ENCODE results near the gene MUC20. TPM values are rescaled to one million over a fixed set of nuclear protein-coding genes. Genes with fewer than 3 reads are reported as not detected.
A peak's percentile ranks its signal among the peaks of the same experiment; 100 is the strongest.
"Not testable (repeated sequence)": the region's sequence is repeated elsewhere in the genome, so short reads cannot be mapped to it uniquely, and the experiment has no call there.

MUC20 gene
- total and polyA plus RNA-seq, 8 donors = 5.2 to 35.9 (median 10.8) TPM

DNA sequence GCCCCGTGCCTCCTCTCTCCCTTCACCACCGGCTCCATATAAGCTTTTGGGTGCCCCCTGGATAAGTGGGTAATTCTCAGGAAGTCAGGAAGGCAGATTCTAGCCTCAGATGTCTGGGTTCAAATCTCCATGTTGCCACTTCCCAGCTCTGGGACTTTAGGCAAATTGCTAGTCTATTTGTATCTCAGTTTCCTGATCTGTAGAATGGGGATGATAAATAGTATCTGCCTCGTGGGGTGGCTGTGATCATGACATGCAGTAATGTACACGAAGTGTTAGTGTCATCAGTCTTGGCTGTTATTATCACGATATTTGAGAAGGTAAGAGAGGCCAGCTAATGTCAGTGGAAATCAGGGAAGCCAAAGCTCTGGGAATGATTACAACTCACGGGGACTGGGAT, 47.6 kb downstream of the MUC20 start:
- 53 to 61% methylated on average over 6 of the region's 6 CpGs for WGBS, 2 donors
- intact Hi-C loops (cut with DNase I) = no loop called here
- Histone ChIP-seq H3K27me3 (no peaks in the 10 kb centered on the region), H3K27ac (no peak overlapping the region), H3K9me3 (no peaks in the 10 kb centered on the region), H3K4me3 (no peak overlapping the region), H3K36me3 (no peaks in the 10 kb centered on the region), H3K4me1 (no peaks in the 10 kb centered on the region)
- no peak for DNase-seq
- ATAC-seq = no peak
- TF ChIP-seq, protein P1, sequence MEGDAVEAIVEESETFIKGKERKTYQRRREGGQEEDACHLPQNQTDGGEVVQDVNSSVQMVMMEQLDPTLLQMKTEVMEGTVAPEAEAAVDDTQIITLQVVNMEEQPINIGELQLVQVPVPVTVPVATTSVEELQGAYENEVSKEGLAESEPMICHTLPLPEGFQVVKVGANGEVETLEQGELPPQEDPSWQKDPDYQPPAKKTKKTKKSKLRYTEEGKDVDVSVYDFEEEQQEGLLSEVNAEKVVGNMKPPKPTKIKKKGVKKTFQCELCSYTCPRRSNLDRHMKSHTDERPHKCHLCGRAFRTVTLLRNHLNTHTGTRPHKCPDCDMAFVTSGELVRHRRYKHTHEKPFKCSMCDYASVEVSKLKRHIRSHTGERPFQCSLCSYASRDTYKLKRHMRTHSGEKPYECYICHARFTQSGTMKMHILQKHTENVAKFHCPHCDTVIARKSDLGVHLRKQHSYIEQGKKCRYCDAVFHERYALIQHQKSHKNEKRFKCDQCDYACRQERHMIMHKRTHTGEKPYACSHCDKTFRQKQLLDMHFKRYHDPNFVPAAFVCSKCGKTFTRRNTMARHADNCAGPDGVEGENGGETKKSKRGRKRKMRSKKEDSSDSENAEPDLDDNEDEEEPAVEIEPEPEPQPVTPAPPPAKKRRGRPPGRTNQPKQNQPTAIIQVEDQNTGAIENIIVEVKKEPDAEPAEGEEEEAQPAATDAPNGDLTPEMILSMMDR (IDR thresholded peaks at IDR 0.05) = no peak
- FAIRE-seq = no peak

DNA sequence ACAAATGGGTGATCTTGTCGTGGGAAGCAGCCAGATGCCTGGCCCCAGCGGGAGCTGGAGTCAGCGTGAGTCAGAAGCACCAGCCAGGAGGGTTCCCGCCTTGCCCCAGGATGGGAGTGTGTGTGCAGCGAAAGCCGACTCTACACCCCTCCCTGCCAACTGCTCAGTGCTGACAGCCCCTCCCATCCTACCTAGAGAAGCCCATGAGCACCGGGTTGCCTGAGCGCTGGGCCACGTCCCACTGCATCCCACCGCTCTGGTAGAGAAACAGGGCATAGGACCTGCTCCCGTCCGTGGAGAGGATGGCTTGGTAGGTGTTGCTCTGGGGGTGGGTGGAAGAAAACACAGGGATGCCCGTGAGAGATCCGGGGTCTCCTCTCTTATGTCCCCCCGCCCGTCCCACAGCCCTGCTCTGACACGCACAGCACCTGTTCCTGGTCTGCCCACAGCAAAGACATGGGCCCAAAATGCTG, 48.1 kb downstream of the MUC20 start:
- ATAC-seq = no peak

DNA sequence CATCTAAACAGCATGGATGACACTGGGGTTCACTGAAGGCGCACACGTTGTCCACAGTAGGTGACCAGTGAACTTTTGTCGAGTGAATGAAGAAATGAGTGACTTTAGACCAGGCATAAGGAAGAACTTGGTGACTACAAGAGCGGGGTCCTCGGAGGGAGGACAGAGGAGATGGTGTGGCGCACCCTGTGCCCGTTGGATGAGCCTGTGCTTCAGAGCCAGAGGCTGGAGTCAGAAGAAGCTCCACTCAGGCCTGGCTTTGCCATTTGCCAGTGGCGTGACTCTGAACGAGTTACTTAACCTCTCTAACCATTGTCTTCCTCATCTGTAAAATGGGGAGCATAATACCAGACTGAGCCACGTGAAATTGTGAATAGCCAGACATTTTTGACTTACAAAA, 48.8 kb downstream of the MUC20 start:
- Histone ChIP-seq H3K4me3 (no peak overlapping the region), H3K4me1 (no peaks in the 10 kb centered on the region), H3K9me3 (no peaks in the 10 kb centered on the region), H3K27ac (no peak overlapping the region), H3K27me3 (no peaks in the 10 kb centered on the region), H3K36me3 (no peaks in the 10 kb centered on the region)
- FAIRE-seq (no peak), DNase-seq (no peak), ATAC-seq (no peak)
- TF ChIP-seq, protein P1 (IDR thresholded peaks at IDR 0.05) = no peak
- 84 to 90% methylated on average over 10 of the region's 10 CpGs for WGBS, 2 donors
- intact Hi-C loops (cut with DNase I) = no loop called here

More for the DNA sequence above, 48.1 kb downstream of the MUC20 start:
- DNase-seq = peak in 1 of 6 donors; percentile 25
- no peaks in the 10 kb centered on the region for H3K9me3 ChIP-seq
- no peaks in the 10 kb centered on the region for H3K4me1 ChIP-seq
- WGBS, 2 donors = 47 to 49% methylated on average over 17 of the region's 17 CpGs
- FAIRE-seq = no peak
- intact Hi-C loops (cut with DNase I) = no loop called here
- TF ChIP-seq, protein P1 (IDR thresholded peaks at IDR 0.05) = no peak
- H3K4me3 ChIP-seq = no peak overlapping the region
- no peaks in the 10 kb centered on the region for H3K27me3 ChIP-seq
- H3K36me3 ChIP-seq = no peaks in the 10 kb centered on the region
- H3K27ac ChIP-seq = no peak overlapping the region

DNA sequence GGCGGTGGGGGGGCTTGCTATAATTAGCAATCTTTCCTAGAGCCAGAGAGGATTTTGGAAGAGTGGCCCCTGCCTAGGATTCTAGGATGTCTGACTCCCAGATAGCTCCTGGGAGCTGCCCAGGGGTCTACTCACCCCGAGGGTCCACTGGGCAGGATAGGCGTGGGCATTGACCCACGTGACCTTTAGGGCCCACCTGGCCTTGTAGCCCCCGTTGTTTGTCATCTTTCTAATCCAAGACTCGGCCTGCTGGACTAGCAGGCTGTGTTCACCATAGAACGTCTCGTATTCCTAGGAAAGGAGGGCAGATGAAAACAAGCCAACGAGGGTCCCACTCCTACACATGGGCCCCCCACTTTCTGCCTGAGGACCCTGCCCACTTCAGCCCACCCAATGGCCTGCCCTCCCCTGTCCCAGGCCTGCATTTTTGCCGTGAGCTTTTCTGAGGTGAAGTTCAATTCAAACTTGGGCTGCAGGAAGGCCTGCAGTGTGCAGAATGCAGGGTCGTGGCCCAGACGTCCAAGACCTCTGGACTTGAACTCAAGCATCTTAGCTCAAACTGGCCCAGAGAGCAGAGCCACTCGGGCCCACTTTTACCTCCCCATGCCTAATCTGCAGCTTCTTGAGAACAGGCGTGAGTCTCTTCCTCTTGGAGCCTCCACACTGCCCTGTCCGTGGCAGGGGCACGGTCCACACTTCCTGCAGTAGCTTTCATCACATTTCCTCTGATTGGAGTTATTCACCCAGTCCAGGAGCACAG, 49.5 kb downstream of the MUC20 start:
- ATAC-seq (no peak), DNase-seq (no peak), FAIRE-seq (no peak)
- WGBS, 2 donors = 70 to 76% methylated on average over 16 of the region's 16 CpGs
- H3K27me3 ChIP-seq = no peaks in the 10 kb centered on the region
- H3K36me3 ChIP-seq = no peaks in the 10 kb centered on the region
- no peak overlapping the region for H3K4me3 ChIP-seq
- H3K27ac ChIP-seq = no peak overlapping the region
- no peaks in the 10 kb centered on the region for H3K4me1 ChIP-seq
- TF ChIP-seq, protein P1 (IDR thresholded peaks at IDR 0.05) = no peak
- no peaks in the 10 kb centered on the region for H3K9me3 ChIP-seq
- intact Hi-C loops (cut with DNase I) = no loop called here

DNA sequence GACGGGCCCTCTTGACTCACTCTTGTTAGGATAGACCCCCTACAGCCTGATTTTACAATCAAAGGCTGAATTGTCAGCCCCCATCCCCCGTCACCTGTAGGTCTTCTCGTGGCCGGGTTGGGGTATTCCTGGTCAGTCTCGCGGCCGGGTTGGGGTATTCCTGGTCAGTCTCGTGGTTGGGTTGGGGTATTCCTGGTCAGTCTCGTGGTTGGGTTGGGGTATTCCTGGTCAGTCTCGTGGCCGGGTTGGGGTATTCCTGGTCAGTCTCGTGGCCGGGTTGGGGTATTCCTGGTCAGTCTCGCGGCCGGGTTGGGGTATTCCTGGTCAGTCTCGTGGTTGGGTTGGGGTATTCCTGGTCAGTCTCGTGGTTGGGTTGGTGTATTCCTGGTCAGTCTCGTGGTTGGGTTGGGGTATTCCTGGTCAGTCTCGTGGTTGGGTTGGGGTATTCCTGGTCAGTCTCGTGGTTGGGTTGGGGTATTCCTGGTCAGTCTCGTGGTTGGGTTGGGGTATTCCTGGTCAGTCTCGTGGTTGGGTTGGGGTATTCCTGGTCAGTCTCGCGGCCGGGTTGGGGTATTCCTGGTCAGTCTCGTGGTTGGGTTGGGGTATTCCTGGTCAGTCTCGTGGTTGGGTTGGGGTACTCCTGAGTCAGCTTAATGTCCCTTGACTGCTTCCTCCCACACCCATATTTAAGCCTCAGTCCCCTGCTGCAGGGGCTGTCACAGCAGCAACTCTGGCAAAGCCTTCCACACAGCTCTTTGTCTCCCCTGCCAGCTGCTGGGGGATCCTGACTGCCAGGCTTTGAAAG, 50.3 kb downstream of the MUC20 start:
- H3K4me3 ChIP-seq, DNase-seq: not testable (repeated sequence)

More for the DNA sequence above, 50.3 kb downstream of the MUC20 start:
- H3K27me3 ChIP-seq; H3K36me3 ChIP-seq; intact Hi-C loops (cut with DNase I); H3K9me3 ChIP-seq; H3K27ac ChIP-seq; ATAC-seq; H3K4me1 ChIP-seq; FAIRE-seq: not testable (repeated sequence)
- 87 to 91% methylated on average over 23 to 24 of the region's 28 CpGs for WGBS, 2 donors

Data from pancreas (tissue), 10 donors.